ENCODE data around the gene STX4. TPM values are rescaled to one million over a fixed set of nuclear protein-coding genes. Genes with fewer than 3 reads are reported as not detected.
A peak's percentile ranks its signal among the peaks of the same experiment; 100 is the strongest.

STX4 gene
- total RNA-seq, 1 experiment from 2014 or later: 66.7 TPM

GRCh38 chr16:31082368-31083045 lies 49.1 kb downstream of the STX4 start:
- ChIA-PET POLR2A (no interaction called here), CTCF (interaction anchor here (0.8 kb wide), 1 partner anchor 12 kb away, joined by 5 read pairs; the partner anchor contains the start of gene VKORC1)

DNA sequence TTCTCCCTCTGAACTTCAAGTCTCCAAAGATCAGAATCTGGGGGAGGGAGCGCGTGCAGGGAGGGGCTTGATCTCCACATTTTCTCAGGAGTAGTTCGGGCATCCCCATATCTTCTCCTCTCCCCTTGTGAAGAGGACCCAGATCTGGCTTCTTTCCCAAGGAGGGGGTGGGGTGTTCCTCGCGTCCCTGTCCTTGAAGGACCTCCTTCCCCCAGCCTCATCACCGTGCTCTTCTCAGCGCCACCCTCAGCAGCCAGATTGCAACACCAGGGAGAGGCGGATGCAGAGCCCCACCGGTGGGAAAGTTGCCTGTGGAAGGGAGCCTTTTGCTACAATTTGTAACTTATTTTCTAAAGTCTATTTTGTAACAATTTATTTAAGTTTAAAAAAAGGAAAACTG lies 49.7 kb downstream of the STX4 start:
- no peaks in the 10 kb centered on the region for H3K9me3 Mint-ChIP-seq (ENCODE audit: unreplicated experiment)
- no peaks in the 10 kb centered on the region for H3K27me3 Mint-ChIP-seq (ENCODE audit: insufficient read depth, unreplicated experiment)
- peaks cover 13% of the 10 kb centered on the region for H3K36me3 Mint-ChIP-seq (ENCODE audit: insufficient read depth, unreplicated experiment)
- no peak overlapping the region for H3K27ac Mint-ChIP-seq (ENCODE audit: low read depth, unreplicated experiment)
- intact Hi-C loops (cut with micrococcal nuclease): no loop called here
- peaks cover 6% of the 10 kb centered on the region for H3K4me1 Mint-ChIP-seq (ENCODE audit: insufficient read depth, unreplicated experiment)
- CTCF ChIA-PET: interaction anchor here (0.8 kb wide), 1 partner anchor 12 kb away, joined by 5 read pairs; the partner anchor contains the start of gene VKORC1
- no TSS peak for BruUV-seq (replicated peaks)
- H3K4me3 Mint-ChIP-seq (ENCODE audit: unreplicated experiment): no peak overlapping the region
- POLR2A ChIA-PET: interaction anchor here (2.0 kb wide), 1 partner anchor 9 kb away, joined by 6 read pairs; the partner anchor contains the start of genes ZNF646 and ZNF668
- no peak for TF ChIP-seq CTCF (IDR thresholded peaks at IDR 0.05; ENCODE audit: unreplicated experiment)
- DNase-seq (ENCODE audit: unreplicated experiment): no peak

More at GRCh38 chr16:31082368-31083045, 49.1 kb downstream of the STX4 start:
- TF ChIP-seq CTCF (IDR thresholded peaks at IDR 0.05; ENCODE audit: unreplicated experiment): no peak
- no TSS peak for BruUV-seq (replicated peaks)
- peaks cover 6% of the 10 kb centered on the region for H3K4me1 Mint-ChIP-seq (ENCODE audit: insufficient read depth, unreplicated experiment)
- H3K4me3 Mint-ChIP-seq (ENCODE audit: unreplicated experiment): no peak overlapping the region
- H3K27ac Mint-ChIP-seq (ENCODE audit: low read depth, unreplicated experiment): peak overlapping the region; percentile 6
- H3K27me3 Mint-ChIP-seq (ENCODE audit: insufficient read depth, unreplicated experiment): no peaks in the 10 kb centered on the region
- peaks cover 17% of the 10 kb centered on the region for H3K36me3 Mint-ChIP-seq (ENCODE audit: insufficient read depth, unreplicated experiment)
- intact Hi-C loops (cut with micrococcal nuclease): no loop called here
- H3K9me3 Mint-ChIP-seq (ENCODE audit: unreplicated experiment): no peaks in the 10 kb centered on the region
- no peak for DNase-seq (ENCODE audit: unreplicated experiment)

- H3K4me1 Mint-ChIP-seq (ENCODE audit: insufficient read depth, unreplicated experiment): peaks cover 6% of the 10 kb centered on the region
- POLR2A ChIA-PET: interaction anchor here (2.0 kb wide), 1 partner anchor 10 kb away, joined by 6 read pairs; the partner anchor contains the start of genes ZNF646 and ZNF668
- no peak overlapping the region for H3K4me3 Mint-ChIP-seq (ENCODE audit: unreplicated experiment)
- no peak overlapping the region for H3K27ac Mint-ChIP-seq (ENCODE audit: low read depth, unreplicated experiment)
- CTCF ChIA-PET: no interaction called here
- no peaks in the 10 kb centered on the region for H3K27me3 Mint-ChIP-seq (ENCODE audit: insufficient read depth, unreplicated experiment)
- BruUV-seq (replicated peaks): no TSS peak
- intact Hi-C loops (cut with micrococcal nuclease): no loop called here
- TF ChIP-seq CTCF (IDR thresholded peaks at IDR 0.05; ENCODE audit: unreplicated experiment): no peak
- no peak for DNase-seq (ENCODE audit: unreplicated experiment)
- H3K9me3 Mint-ChIP-seq (ENCODE audit: unreplicated experiment): no peaks in the 10 kb centered on the region
- H3K36me3 Mint-ChIP-seq (ENCODE audit: insufficient read depth, unreplicated experiment): peaks cover 13% of the 10 kb centered on the region
These were observed 50.2 kb downstream of the STX4 start for GRCh38 chr16:31083556-31083955.

GRCh38 chr16:31083981-31084380 lies 50.6 kb downstream of the STX4 start:
- intact Hi-C loops (cut with micrococcal nuclease): no loop called here
- H3K36me3 Mint-ChIP-seq (ENCODE audit: insufficient read depth, unreplicated experiment): peaks cover 13% of the 10 kb centered on the region
- CTCF ChIA-PET: interaction anchor here (2.5 kb wide), 1 partner anchor 99 kb away, joined by 13 read pairs; the partner anchor contains the start of gene HSD3B7
- H3K4me3 Mint-ChIP-seq (ENCODE audit: unreplicated experiment): no peak overlapping the region
- peaks cover 6% of the 10 kb centered on the region for H3K4me1 Mint-ChIP-seq (ENCODE audit: insufficient read depth, unreplicated experiment)
- H3K27ac Mint-ChIP-seq (ENCODE audit: low read depth, unreplicated experiment): no peak overlapping the region
- no peak for TF ChIP-seq CTCF (IDR thresholded peaks at IDR 0.05; ENCODE audit: unreplicated experiment)
- no peak for DNase-seq (ENCODE audit: unreplicated experiment)
- H3K9me3 Mint-ChIP-seq (ENCODE audit: unreplicated experiment): no peaks in the 10 kb centered on the region
- no TSS peak for BruUV-seq (replicated peaks)
- no peaks in the 10 kb centered on the region for H3K27me3 Mint-ChIP-seq (ENCODE audit: insufficient read depth, unreplicated experiment)
- POLR2A ChIA-PET: interaction anchor here (2.0 kb wide), 1 partner anchor 10 kb away, joined by 6 read pairs; the partner anchor contains the start of genes ZNF646 and ZNF668
